Smooth muscle cell of the brain vasculature (primary cell): ENCODE data around the gene SNAI3.

Experiments used
- DNase-seq: peaks from one replicate; pipeline ENCODE4 v3.0.0-alpha.2; 2012; ENCODE audit warnings: low read depth, low spot score

SNAI3 gene

DNA sequence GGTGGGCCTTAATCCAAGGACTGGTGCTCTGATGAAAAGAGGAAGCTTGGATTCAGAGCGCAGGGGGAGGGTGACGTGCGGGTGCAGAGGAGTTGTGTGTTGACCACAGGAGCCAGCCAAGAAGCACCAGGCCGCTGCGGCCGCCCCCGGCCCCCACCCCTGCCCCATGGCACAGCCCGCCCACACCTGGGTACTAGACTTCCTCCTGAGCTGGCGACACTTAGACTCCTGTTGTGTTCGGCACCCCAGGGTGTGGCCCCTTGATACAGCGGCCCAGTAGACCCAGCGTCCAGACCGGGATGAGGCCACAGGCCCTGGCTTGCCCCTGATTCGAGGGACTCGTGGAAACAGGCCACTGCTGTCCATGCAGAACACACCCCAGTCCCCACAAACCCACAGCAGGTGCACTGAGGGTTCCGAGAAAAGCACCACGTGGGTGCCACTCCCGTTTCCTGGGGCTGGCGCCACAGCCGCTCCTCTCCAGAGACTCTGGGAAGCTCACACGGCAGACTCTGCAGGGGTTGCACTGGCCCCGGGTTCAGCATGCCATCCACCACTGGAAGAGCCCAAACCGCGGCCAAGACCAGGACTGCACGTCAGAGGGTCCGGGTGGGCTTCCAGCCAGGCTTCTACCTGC, 5.7 kb upstream of the SNAI3 start:
- no peak for DNase-seq

DNA sequence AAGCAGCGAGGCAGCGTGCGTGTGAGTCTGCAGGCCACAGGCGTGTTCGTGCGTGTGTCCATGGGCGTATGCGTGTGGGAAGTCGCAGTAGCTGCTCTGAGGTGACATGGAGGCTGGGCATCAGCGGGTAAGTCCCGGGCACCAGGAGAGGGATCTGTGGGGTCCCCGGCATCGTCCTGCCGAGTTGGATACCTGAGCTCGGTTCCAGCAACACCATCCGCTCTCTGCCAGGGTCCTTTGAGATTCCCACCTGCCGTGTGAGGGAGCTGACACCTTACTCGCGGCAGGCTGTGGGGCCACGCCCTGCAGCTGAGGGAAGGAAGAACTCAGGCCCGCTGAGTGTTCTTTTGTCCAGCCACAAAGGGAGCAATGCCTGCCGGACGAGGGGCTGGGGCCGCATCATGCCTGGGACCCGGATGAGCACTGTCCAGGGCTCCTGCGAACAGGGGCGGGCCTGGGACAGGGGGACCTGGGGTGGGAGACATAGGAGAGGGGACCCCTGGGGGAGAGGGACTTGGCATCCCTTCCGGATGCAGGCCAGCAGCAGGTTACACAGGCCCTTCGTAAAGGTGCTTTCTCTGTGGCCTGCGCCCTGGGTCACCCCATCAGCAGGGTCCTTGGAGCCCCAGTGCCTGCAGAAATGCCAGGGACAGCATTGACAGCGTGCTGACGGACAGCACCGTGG, 5.0 kb upstream of the SNAI3 start:
- no peak for DNase-seq

DNA sequence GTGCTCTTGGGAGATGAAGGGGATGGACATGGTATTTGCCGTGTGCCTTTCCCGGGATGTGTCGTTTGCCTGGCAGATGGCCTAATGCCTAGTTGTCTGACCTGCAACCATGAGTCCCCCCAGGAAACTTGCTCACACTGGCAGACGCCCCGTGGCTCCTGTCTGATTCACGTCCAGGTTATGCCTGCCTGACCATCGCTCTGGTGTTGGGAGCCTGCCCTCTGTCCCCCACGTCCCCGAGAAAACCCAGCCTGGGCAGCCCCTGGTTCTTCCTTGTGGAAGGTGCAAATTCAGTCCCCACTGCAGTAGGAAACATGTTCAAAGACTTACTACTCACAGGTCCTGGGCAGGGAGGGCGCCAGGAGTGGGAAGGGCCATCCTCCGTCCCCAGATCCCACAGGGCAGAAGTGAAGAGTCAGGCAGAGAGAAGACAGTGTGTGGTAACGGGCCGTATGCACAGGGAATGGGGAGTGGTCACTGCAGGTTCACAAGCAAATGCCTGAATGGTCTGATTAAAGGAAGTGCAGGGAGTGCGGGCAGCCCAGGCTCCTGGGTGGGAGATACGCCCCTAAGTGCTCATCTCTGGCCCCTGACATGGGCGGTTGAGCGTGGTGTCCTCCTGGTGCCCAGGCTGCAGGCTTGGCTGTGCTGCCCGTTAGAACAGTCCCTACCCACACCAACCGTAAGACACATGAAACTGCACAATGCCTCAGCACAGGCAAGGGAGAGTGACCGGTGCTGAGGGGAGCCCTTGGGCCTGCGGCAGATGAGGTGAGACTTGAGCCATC, 4.2 kb upstream of the SNAI3 start:
- no peak for DNase-seq

DNA sequence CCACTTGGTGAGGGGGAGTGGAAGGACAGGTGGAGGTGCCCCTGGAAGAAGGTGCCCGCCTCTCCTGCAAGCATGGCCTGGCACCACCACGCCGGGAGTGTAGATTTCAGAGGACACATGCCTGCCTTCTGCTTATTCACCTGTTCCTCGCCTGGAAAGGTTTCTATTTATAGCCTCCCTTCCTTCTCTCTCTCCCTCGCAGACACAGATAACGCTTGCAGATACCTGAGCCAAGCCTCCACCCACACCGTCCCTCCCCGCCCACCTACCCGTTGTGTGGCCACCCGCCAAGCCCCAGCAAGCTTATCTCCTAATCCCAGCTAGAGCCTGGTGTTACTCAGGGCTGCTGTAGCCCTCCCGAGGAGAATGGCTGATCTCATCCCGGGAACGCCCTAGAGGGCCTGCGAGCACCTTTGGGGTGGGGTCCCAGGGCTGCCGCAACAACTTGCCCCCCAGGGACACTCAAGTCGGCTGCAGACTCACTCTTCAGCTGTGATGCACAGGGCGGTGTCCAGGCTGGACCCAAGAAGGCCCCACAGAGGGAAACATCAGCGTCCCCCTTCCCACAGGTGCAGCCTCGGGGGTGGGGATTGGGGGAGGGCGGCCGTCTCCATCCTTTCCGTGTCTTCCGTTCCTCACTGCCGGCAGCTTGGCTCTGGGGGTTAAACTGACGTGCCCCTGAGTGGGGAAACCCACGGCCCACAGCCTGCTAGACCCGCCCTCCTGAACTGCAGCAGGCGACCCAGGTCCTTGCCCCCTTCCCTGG, 1.9 kb upstream of the SNAI3 start:
- no peak for DNase-seq

DNA sequence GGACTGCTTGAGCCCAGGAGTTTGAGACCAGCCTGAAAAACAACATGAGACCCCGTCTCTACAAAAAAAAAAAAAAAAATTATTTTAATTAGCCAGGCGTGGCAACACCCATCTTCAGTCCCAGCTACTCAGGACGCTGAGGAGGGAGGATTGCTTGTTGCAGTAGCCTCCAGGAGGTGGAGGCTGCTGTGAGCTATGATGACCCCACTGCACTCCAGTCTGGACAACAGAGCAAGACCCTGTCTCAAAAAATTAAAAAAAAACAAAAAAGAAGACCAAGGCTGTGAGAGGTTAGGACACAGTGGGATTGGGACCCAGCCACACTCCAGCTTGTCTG, 1.3 kb upstream of the SNAI3 start:
- no peak for DNase-seq

DNA sequence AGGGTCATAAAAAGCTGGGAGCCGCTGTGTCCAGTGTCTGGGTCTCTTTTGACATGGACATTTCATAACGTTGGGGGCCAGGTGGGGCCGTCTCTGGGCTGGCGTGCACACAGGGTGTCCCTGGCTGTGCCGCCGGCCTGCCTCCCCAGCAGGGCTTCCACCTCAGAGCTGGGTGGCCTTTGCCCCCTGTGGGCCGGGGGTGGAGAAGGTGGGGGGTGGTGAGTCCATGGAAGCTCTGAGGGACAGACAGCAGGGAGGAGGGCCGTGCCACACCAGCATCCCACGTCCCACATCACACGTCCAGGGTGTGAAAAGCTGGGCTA, 908 bp upstream of the SNAI3 start:
- no peak for DNase-seq

DNA sequence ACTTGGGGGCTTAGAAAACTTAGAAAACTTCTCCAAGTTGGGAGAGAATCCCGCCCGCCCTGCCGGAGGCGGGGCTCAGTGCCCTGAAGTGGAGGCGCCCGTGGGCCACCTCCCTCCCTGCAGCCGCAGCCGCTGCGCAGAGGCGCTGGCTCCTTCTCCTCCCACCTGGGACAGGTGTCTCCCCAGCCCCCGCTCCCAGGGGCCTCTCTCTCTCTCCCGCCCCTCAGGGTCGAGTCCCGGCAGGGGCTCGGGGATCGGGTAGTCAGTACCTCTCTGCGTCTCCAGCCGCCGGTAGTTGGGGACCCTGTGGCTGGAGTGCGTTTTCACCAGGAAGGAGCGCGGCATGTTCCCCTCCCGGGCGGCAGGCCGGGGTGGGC, 257 bp downstream of the SNAI3 start:
- DNase-seq: no peak

DNA sequence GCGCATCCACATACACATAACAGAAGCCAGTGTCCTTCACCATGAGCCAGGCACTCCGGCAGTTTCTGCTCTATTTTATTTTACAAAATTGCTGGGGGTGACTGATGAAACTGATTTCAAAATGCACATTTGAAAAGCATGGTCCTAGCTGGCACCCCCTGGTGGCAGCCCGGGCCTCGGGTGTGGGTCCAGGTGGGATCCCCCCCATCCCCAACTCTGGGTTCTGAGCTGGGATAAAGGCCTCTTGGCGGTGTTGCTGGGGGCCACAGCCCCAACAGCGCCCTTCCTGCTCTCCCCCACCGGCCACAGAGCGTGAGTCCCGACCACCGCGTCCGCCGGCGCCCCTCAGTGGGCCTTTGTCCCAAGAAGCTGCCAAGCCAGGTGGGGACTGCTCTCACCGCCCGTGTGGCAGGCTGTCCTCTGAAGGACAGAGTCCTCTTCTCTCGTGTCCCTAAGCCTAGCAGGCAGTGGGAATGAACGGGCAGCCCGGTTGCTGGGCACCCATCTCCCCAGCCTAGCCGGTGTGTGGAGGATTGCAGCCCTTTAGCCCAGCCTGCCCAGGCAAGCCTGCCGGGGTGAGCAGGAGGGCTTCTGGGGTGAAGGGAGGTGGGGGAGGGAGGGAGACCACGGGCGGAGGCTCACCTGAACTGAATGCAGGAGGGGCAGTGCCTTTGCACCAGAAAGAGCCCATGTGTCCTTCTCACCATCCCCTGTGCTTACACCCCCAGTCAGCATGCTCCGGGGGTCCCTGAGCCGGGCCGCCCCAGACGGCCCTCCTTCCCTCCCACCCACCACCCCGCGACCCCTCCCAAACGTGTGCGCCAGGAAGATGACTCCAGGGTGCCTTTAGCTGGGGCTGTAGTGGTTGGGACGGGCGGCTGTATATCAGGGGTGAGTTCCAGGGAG, 898 bp downstream of the SNAI3 start:
- DNase-seq: no peak

DNA sequence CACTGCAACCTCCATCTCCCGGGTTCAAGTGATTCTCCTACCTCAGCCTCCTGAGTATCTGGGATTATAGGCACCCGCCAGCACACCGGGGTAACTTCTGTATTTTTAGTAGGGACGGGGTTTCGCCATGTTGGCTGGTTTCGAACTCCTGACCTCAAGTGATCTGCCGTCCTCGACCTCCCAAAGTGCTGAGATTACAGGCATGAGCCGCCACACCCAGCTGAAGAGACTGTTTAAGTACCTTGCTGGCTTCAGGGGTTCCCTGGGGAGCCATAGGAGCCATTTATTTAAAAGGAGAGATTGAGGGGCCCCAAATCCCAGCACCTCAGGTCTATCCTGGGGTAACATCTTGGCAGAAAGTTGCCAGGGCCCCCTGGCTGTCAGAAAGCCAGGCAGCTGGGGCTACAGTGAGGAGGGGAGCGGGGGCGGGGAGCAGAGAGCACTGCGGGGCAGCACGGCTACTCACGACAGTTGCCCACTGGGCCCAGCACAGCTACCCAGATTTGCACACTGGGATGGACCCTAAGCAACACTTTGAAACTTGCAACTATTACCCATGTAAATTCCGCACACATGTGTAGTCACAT, 1.6 kb downstream of the SNAI3 start:
- no peak for DNase-seq

DNA sequence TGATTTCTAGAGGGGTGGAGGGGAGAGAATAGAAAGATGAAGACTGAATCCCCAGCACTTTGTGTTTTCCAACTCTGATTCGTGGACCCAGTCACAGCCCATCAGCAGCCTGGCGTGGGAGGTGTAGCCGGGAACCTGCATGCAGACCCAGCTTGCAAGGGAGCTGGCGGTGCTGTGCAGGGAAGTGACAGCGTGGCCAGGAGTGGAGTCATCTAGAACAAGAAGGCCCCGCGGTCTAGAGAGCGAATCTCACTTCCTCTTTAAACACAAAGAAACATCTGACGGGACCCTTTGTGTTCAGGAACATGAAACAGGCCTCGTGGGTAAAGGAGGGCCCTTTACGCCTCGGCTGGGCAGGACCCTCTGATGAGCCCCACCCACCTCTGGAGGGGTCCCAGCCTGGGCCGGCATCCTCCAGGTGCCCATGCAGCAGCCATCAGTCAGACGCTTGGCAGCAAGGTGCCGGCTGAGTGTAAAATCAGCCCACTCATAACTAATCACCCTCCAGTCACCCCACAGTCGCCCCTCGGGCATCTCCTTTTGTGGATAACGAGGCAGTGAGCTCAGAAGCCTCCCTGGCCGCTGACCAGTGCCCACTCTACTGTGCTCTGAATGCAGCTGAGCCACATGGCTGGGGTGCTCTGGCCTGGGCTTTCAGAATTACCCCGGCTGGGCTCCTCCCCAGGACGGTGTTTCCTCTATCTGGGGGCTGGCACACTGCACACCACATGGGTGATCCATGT, 4.4 kb downstream of the SNAI3 start:
- DNase-seq: no peak

DNA sequence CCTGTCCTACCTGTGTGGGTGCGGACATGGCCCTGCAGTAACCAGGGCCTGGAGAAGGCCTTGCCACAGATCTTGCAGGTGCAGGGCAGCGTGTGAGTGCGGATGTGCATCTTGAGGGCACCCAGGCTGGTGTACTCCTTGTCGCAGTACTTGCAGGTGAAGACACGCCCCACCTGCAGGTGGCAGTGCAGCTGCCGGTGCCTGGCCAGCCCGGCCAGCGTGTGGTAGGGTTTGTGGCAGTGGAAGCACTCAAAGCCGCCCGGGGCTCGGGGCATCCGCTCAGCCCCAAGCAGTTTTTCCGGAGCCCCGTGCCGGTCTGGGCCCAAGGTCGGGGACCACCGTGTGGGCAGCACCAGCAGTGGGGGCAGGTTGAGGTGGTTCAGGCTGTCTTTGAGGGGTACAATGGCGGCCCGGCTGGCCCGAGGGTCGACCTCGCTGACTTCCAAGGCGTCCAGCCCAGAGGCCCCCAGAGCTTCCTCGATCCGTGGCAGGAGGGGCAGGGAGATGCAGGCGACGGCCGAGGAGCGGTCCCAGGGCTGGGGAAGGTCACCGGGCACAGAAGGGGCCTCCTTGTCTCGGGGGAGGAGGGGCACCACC, 5.1 kb downstream of the SNAI3 start:
- DNase-seq: no peak

DNA sequence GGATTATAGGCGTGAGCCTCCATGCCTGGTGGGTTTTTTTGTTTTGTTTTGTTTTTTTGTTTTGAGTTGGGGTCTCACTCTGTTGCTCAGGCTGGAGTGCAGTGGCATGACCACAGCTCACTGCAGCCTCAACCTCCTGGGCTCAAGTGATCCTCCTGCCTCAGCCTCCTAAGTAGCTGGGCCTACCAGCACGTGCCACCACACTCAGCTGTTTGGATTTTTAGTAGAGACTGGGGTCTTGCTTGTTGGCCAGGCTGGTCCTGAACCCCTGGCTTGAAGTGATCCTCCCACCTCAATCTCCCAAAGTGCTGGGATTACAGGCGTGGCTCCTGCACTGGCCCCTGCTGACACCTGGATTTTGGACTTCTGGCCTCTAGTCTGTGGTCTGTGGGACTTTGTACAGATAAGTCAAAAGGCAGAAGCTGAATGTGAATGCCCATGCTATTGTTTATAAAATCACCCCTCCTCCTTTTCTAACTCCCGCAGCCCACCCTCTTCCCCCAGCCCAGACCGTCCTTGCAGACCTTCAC, 5.7 kb downstream of the SNAI3 start:
- DNase-seq: no peak

DNA sequence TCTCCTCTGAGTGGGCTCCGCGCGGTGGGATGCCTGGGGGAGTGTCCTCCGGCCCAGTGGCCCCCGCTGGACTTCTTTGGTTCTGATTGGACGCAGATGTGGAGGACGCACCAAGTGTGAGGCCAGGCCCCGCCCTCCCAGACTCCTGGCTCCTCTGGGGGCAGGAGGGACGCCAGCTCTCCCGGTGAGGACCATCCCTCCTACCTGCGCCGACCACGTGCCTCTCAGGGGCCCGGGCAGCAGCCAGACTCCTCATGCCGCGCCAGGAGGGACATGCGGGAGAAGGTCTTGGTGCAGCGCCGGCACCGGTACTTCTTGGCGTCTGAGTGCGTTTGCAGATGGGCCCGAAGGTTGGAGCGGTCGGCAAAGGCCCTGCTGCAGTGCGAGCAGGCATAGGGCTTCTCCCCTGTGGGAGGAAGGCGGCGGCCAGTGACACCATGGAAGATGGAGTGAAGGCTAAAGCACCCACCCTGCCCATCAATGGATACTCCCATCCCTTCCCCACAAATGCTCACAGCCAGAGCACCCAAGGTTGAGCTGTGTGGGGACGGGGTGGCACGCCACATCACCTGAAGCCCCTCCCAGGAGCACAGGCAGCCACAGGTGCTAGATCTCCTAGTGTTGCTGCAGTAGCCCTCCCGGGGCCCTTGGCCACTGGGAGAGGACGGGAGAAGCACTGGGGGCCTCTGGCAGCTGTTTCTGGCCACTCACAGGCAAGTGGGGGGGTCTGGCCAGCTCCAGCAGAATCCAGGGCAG, 7.9 kb downstream of the SNAI3 start:
- no peak for DNase-seq

DNA sequence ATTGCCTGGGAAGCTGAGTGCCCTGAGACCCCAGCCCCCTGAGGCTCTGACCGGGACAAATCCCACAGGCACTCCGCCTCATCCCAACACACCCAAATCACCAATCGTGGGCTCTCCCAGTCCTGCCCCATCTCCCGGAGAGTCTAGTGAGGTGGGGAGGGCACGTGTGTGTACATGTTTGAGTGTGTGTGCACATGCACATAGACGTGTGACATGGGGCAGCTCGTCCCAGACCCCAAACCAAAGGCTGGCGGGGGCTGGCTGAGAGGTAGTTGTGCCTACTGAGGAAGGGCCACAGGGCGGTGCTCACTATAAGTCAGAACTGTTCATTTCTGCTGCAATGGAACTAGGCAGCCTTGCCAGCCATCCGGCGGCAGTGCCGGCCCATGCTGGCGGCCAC, 8.6 kb downstream of the SNAI3 start:
- no peak for DNase-seq

DNA sequence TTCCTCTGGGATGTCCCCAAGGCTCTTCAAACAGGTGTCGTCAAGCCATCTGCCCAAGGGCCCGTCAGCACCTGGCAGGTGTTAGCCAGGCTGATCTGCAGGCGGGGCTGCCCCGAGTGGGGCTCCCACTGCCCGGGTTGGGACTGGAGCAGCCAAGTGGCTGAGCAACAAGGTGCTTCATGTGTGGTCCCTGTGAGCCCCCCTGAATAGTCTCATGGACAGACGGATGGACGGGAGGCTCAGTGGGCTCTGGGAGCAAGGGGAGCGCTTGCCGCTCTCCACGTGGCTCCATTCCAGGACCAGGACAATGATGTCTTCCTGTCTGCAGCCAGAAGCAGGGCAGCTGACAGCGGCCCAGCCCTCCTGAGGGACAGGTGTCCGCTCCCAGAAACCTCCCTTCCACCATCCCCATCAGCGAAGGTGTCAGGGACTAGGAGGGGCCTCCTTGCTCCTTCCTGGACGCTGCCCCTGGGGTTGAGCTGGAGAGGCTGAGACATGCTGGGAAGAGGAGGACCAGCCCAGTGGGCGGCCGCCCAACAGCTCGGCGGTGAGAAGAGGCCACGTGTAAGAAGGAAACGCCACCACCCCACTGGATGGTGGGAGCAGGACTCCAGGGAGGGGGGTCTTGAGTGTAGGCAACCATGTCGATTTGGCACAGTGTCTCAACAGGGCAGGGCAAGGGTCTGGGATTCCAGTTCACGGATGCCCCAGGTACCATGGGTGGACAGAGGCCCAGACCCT, 9.6 kb downstream of the SNAI3 start:
- no peak for DNase-seq

DNA sequence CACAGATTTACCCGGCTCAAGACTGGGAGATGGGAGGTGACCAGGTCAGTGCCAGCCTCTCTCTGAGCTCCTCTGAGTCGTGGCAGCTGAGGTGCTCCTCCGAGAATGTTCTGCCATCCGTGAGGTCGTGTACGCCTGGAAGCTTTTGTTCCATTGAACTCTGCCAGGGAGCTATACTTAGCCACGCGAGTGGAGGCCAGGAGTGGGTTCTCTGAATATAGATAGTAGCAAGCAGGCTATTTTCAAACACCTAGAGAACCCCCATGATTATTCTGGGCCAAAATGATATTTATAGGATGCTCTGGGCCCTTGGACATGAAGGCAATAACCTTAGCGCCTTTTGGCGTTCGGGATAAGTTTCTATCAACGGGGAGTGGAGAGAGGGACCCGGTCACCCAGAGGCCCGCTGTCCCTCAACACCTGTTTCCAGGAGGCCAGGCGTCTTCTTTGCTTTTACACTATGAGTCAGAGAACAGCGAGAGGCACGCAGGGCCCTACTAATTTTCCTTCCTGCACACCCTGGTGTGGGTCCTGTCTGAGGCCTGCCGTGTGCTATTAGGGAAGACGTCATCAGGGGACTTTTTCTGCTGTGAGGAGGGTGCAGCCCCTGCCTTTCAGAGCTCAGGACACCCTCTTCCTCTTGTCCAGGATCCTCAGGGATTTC, 12.5 kb downstream of the SNAI3 start:
- no peak for DNase-seq

DNA sequence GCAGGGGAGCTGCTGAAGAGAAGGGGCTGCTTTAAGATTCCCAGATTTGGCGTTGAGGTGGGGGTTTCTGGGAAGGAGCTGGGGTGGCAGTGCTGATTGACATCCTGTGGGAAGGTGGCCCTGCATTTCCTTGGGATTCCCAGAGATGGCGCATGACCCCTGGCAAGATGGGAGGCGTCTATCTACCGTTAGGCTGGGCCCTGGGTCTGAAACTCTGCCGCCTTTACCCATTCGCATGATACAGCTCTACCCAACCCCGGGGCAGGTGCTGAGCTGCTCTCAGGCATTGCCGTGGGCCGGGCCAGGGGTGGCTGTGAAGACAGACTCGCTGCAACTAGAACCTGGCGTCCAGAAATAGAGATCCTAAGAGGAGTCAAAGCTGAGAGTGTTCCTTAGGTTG, 13.5 kb downstream of the SNAI3 start:
- no peak for DNase-seq

DNA sequence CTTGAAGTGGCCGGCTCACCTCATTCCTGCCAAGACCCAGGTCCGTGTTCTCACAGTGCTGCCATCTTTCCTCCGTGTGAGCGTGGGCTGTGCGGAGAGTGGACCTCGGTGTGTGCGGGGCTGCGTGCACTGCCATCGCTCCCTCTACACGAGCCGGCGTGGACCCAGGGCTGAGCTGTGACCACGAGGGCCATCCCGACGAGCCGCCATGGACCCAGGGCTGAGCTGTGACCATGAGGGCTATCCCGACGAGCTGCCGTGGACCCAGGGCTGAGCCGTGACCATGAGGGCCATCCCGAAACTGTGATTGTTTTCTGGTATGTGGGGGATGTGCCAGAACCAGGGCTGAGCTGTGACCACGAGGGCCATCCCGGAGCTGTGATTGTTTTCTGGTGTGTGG, 14.5 kb downstream of the SNAI3 start:
- DNase-seq: no peak
